GM12878 (cell line): ENCODE results near the gene PADI3.

ENCODE experiments used
- BCLAF1 ChIP-seq: fragments of 450-650 bp; IDR thresholded peaks from 2 replicates; pipeline ENCODE4 v1.6.1; 2017; ENCODE audit warnings: antibody characterized with exemption, mild to moderate bottlenecking, moderate library complexity
- BHLHE40 ChIP-seq, 2 experiments: fragments of 450-650 bp in 1 of 2; IDR thresholded peaks; 2 replicates each; pipeline ENCODE4 v1.6.1; 2011 to 2017; ENCODE audit warnings: low read depth in 2 of 2, borderline replicate concordance in 1 of 2, improper control_type of control experiment in 1 of 2, low read length in 1 of 2, mild to moderate bottlenecking in 1 of 2
- CTCF ChIP-seq, 3 experiments: IDR thresholded peaks in 2 of 3; conservative IDR thresholded peaks in 1 of 3; 2 replicates each; pipeline ENCODE4 v1.5.1; 2011; ENCODE audit warnings: low read depth in 3 of 3, low read length in 3 of 3, mild to moderate bottlenecking in 3 of 3, control low read depth in 2 of 3, moderate library complexity in 2 of 3, inconsistent platforms in 1 of 3, mixed read lengths in 1 of 3; ENCODE audit not compliant: control insufficient read depth in 2 of 3, insufficient read depth in 1 of 3; ENCODE audit errors: extremely low read depth in 1 of 3
- E4F1 ChIP-seq: fragments of 450-650 bp; IDR thresholded peaks from 2 replicates; pipeline ENCODE4 v1.6.1; 2018; ENCODE audit warnings: borderline replicate concordance, mild to moderate bottlenecking; ENCODE audit not compliant: partially characterized antibody
- EP300 ChIP-seq, 2 experiments: fragments of 150-350 bp in 1 of 2; IDR thresholded peaks; 2 replicates each; pipeline ENCODE4 v1.6.1; 2011 to 2012; ENCODE audit warnings: low read depth in 2 of 2, low read length in 2 of 2, borderline replicate concordance in 1 of 2, improper control_type of control experiment in 1 of 2, inconsistent platforms in 1 of 2; ENCODE audit not compliant: control insufficient read depth in 1 of 2
- JUND ChIP-seq: IDR thresholded peaks from 2 replicates; pipeline ENCODE4 v1.6.1; 2012; ENCODE audit warnings: low read depth, mild to moderate bottlenecking, low read length, improper control_type of control experiment, moderate library complexity
- SRF ChIP-seq, 2 experiments: IDR thresholded peaks; 2 replicates each; pipeline ENCODE4 v1.6.1; 2011; ENCODE audit warnings: low read depth in 2 of 2, low read length in 2 of 2, mild to moderate bottlenecking in 1 of 2, moderate library complexity in 1 of 2
- TCF12 ChIP-seq: IDR thresholded peaks from 2 replicates; pipeline ENCODE4 v1.6.1; 2011; ENCODE audit warnings: low read depth, mild to moderate bottlenecking, low read length
- WRNIP1 ChIP-seq: IDR thresholded peaks from 2 replicates; pipeline ENCODE4 v1.6.1; 2011; ENCODE audit warnings: low read depth, low read length, improper control_type of control experiment, borderline replicate concordance
- ZBED1 ChIP-seq: IDR thresholded peaks from 2 replicates; pipeline ENCODE4 v1.6.1; 2016; ENCODE audit warnings: borderline replicate concordance

GRCh38 chr1:17251701-17252376, 2.9 kb downstream of the PADI3 start:
- TF ChIP-seq TCF12 (no peak), BCLAF1 (no peak), JUND (no peak), SRF (IDR thresholded peaks at IDR 0.05; ENCODE audit: low read depth in 2 of 2, low read length in 2 of 2) (no peak), EP300 (IDR thresholded peaks at IDR 0.05; ENCODE audit: borderline replicate concordance in 1 of 2, control insufficient read depth in 1 of 2, low read depth in 2 of 2, low read length in 2 of 2) (no peak), CTCF (IDR thresholded peaks at IDR 0.05 in 2 of 3, conservative IDR thresholded peaks at IDR 0.05 in 1 of 3; ENCODE audit: control insufficient read depth in 2 of 3, extremely low read depth in 1 of 3, insufficient read depth in 1 of 3, low read depth in 3 of 3, low read length in 3 of 3) (no peak), E4F1 (no peak), ZBED1 (no peak), WRNIP1 (no peak), BHLHE40 (IDR thresholded peaks at IDR 0.05; ENCODE audit: borderline replicate concordance in 1 of 2, low read depth in 2 of 2, low read length in 1 of 2) (no peak)
